PC-9 (cell line): ENCODE results near the gene EPB41L5.

Experiments
- CTCF ChIP-seq: fragments of 200-600 bp; sonication (generic); conservative IDR thresholded peaks from 2 replicates; pipeline ENCODE4 v1.6.1; 2017; ENCODE audit warnings: mixed run types, antibody characterized with exemption, mild to moderate bottlenecking, moderate library complexity
- EZH2 ChIP-seq: fragments of 200-600 bp; sonication (generic); IDR thresholded peaks from 2 replicates; pipeline ENCODE4 v1.8.0; 2017; ENCODE audit warnings: antibody characterized with exemption, low read depth

- TF ChIP-seq CTCF (no peak), EZH2 (no peak)
Measured at GRCh38 chr2:120118018-120118417, 105.1 kb downstream of the EPB41L5 start.
